Stomach (tissue), 9 donors: ENCODE results near the gene TK2. TPM values are rescaled to one million over a fixed set of nuclear protein-coding genes. Genes with fewer than 3 reads are reported as not detected.

ENCODE experiments used
- DNase-seq, 2 donors: peaks; one replicate each; pipeline versions ENCODE4 v3.0.0 to v3.0.0-alpha.2; 2013 to 2019
- H3K27ac ChIP-seq, 5 donors: fragments of 200-600 bp in 4 of 5; sonication (generic) in 4 of 5; one replicate each; pipeline ENCODE4 v1.5.1; 2013 to 2019; ENCODE audit warnings: mild to moderate bottlenecking in 1 of 5, moderate library complexity in 1 of 5
- H3K27me3 ChIP-seq, 3 donors: fragments of 200-600 bp; sonication (generic); one replicate each; pipeline ENCODE4 v1.5.1; 2017 to 2019; ENCODE audit warnings: mixed run types in 1 of 3
- H3K36me3 ChIP-seq, 4 donors: fragments of 200-600 bp; sonication (generic); 1 replicate in 3 of 4; 2 replicates in 1 of 4; pipeline ENCODE4 v1.5.1; 2016 to 2019
- H3K4me1 ChIP-seq, 4 donors: fragments of 200-600 bp; sonication (generic); one replicate each; pipeline ENCODE4 v1.5.1; 2016 to 2019
- H3K4me3 ChIP-seq, 4 donors: fragments of 200-600 bp; sonication (generic) in 3 of 4; one replicate each; pipeline ENCODE4 v1.5.1; 2016 to 2019; ENCODE audit warnings: mild to moderate bottlenecking in 1 of 4
- H3K9me3 ChIP-seq, 4 donors: fragments of 200-600 bp; sonication (generic); one replicate each; pipeline ENCODE4 v1.5.1; 2016 to 2019
- EP300 ChIP-seq: sonication (generic); formaldehyde crosslinking; IDR thresholded peaks from one replicate; pipeline ENCODE4 v1.6.1; 2017; ENCODE audit warnings: antibody characterized with exemption
- POLR2A ChIP-seq, 4 donors: fragments of 450-650 bp; IDR thresholded peaks; one replicate each; pipeline ENCODE4 v1.6.1; 2016; ENCODE audit warnings: antibody characterized with exemption in 4 of 4, control low read depth in 2 of 4, mild to moderate bottlenecking in 1 of 4, moderate library complexity in 1 of 4
- POLR2AphosphoS5 ChIP-seq, 3 donors: sonication (generic); formaldehyde crosslinking; IDR thresholded peaks; one replicate each; pipeline ENCODE4 v1.6.1; 2016; ENCODE audit warnings: antibody characterized with exemption in 3 of 3
- WGBS, 5 donors: extraction: QIAGEN DNeasy Blood & Tissue Kit in 3 of 5; methylation state at CpG; one replicate each; pipeline versions ENCODE4 v1.1.5 to v1.1.7; 2013 to 2018; 5-methylcytosine and 5-hydroxymethylcytosine counted together
- intact Hi-C: fragments of 100-400 bp; cut with DNase I; formaldehyde crosslinking; loops from one replicate; pipeline ENCODE4 v1.15.1; 2023; ENCODE audit warnings: low total_unique reads
- polyA plus RNA-seq, 3 donors: library from polyadenylated mRNA; stranded (reverse); fragments of 200-250 nt; gene quantifications; one replicate each; pipeline ENCODE4 v1.2.3, GENCODE V29; 2013
- total RNA-seq, 5 donors: library from RNA; depleted of rRNA; stranded (reverse); fragments of >200 nt; gene quantifications; one replicate each; pipeline versions ENCODE4 v1.1.0 to v1.2.3, GENCODE V29; 2014 to 2016
- TF ChIP-seq, protein P1 (sequence below), 7 experiments: fragments of 450-650 bp in 4 of 7; fragments of 200-600 bp in 3 of 7; sonication (generic) in 3 of 7; IDR thresholded peaks; one replicate each; pipeline ENCODE4 v1.5.1; 2016 to 2019; ENCODE audit warnings: antibody characterized with exemption in 7 of 7, control low read depth in 2 of 7, mild to moderate bottlenecking in 1 of 7
- donor health status: healthy with polysubstance abuse.
- donor health status: Bipolar disorder and iron deficiency.
- donor health status: healthy.

Gene TK2
- total and polyA plus RNA-seq, 8 donors: 9.8 to 25.0 (median 14.9) TPM

- DNase-seq: no peak
- Histone ChIP-seq H3K27me3 (peaks cover 0 to 40% (median 11%) of the 10 kb centered on the region in 3 donors), H3K4me3 (no peak overlapping the region), H3K9me3 (no peaks in the 10 kb centered on the region), H3K4me1 (peaks cover 0 to 21% (median 7%) of the 10 kb centered on the region in 4 donors), H3K27ac (no peak overlapping the region), H3K36me3 (no peaks in the 10 kb centered on the region)
- WGBS, 5 donors: 32 to 58% (median 50%) methylated on average over 1 to 2 of the region's 2 CpGs
- intact Hi-C loops: no loop called here
- no peak for TF ChIP-seq POLR2A (IDR thresholded peaks at IDR 0.05)
- TF ChIP-seq, protein P1, sequence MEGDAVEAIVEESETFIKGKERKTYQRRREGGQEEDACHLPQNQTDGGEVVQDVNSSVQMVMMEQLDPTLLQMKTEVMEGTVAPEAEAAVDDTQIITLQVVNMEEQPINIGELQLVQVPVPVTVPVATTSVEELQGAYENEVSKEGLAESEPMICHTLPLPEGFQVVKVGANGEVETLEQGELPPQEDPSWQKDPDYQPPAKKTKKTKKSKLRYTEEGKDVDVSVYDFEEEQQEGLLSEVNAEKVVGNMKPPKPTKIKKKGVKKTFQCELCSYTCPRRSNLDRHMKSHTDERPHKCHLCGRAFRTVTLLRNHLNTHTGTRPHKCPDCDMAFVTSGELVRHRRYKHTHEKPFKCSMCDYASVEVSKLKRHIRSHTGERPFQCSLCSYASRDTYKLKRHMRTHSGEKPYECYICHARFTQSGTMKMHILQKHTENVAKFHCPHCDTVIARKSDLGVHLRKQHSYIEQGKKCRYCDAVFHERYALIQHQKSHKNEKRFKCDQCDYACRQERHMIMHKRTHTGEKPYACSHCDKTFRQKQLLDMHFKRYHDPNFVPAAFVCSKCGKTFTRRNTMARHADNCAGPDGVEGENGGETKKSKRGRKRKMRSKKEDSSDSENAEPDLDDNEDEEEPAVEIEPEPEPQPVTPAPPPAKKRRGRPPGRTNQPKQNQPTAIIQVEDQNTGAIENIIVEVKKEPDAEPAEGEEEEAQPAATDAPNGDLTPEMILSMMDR (IDR thresholded peaks at IDR 0.05): no peak
These were observed 72.8 kb downstream of the TK2 start for GRCh38 chr16:66477028-66477515.

DNA sequence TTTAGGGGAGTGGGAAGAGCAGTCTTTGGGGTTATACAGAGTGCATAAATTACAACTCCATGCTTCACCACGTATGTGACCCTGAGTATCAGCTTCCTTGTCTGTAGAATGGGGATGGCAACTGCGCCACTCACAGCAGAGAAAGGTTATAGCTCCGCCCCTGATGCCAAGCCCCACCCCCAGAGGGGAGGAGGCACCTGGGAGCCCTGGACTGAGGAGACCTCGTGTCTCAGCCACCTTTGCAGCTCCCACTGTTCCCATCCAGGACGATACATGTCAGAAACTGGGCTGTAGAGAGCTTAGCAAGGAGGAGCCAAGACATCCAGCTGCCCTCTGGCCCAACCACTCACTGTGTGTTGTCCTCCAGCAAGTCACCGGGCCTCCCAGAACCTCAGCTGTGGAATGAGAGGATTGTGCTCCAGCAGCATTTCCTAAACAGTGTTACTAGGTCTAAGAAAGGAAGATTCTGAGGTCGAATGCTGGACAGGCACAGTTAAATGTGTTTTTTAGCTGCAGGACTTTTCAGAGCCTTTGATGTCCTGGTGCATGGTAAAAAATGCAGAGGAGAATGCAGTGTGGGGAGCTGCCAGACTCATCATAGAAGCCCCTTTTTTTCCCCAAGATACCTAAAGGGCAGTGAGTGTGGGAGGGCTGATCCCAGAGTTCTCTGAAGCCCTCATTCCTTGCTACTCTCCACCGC is 73.4 kb downstream of the TK2 start:
- peaks cover 0 to 40% (median 11%) of the 10 kb centered on the region in 3 donors for H3K27me3 ChIP-seq
- no peak overlapping the region for H3K4me3 ChIP-seq
- H3K4me1 ChIP-seq: peaks cover 0 to 21% (median 7%) of the 10 kb centered on the region in 4 donors
- H3K9me3 ChIP-seq: no peaks in the 10 kb centered on the region
- TF ChIP-seq, protein P1 (IDR thresholded peaks at IDR 0.05): no peak
- TF ChIP-seq POLR2A (IDR thresholded peaks at IDR 0.05) (no peak), EP300 (no peak), POLR2AphosphoS5 (IDR thresholded peaks at IDR 0.05) (no peak)
- no peak for DNase-seq
- no peaks in the 10 kb centered on the region for H3K36me3 ChIP-seq
- 54 to 68% (median 65%) methylated on average over 5 to 8 of the region's 8 CpGs for WGBS, 5 donors
- intact Hi-C loops: no loop called here
- H3K27ac ChIP-seq: no peak overlapping the region

DNA sequence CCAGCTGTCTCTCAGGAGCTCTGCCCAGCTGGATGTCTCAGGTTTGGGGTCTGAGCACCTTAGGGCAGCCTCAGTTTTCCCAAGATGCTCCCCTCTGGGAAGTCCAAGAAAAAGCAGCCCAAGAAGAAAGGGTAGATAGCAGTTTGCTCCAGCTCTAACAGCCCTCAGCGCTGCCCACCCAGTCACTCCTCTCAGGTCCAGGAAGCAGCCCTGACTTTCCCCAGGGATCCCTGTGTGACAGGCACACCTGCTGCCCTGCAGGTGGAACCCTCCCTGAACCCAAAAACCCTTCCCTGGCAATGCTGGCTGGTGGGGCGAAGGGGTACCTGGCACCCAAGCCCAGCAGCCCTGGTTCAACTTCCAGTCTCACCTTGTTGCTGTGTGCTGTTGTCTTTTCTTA is 74.7 kb downstream of the TK2 start:
- Histone ChIP-seq H3K4me1 (peaks cover 0 to 21% (median 7%) of the 10 kb centered on the region in 4 donors), H3K9me3 (no peaks in the 10 kb centered on the region), H3K36me3 (no peaks in the 10 kb centered on the region), H3K27ac (no peak overlapping the region), H3K4me3 (no peak overlapping the region), H3K27me3 (peaks cover 0 to 40% (median 11%) of the 10 kb centered on the region in 3 donors)
- intact Hi-C loops: no loop called here
- no peak for DNase-seq
- WGBS, 5 donors: 63 to 80% (median 69%) methylated on average over 2 of the region's 2 CpGs
- TF ChIP-seq POLR2AphosphoS5 (IDR thresholded peaks at IDR 0.05): no peak
- no peak for TF ChIP-seq POLR2A (IDR thresholded peaks at IDR 0.05)
- TF ChIP-seq, protein P1 (IDR thresholded peaks at IDR 0.05): no peak
- no peak for TF ChIP-seq EP300

DNA sequence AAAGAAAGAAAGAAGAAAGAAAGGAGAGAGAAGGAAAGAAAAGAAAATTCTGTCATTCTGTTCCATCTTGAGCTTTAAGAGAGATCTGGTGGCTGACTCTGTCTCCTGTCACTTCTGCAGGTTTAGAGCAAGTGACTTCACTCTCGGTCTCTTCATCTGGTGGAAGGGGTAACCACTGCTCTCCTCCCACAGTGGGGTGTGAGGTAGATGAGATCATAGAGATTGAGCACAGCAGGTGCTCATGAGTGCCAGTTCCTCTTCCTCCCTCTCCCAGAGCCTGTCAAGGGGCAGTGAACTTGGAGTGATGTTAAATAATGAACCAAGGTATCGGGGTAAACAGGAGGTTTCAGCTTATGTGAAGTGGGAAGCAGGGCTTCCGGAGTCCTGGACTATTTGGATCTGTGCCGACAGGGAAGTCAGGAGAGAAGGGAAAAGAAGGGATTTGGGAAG is 75.1 kb downstream of the TK2 start:
- 8 to 24% (median 14%) methylated on average over 4 of the region's 4 CpGs for WGBS, 5 donors
- peak in 1 of 2 donors; percentile 62 for DNase-seq
- intact Hi-C loops: no loop called here
- Histone ChIP-seq H3K27ac (no peak overlapping the region), H3K9me3 (no peaks in the 10 kb centered on the region), H3K4me1 (peaks cover 0 to 21% (median 7%) of the 10 kb centered on the region in 4 donors), H3K27me3 (peaks cover 0 to 42% (median 11%) of the 10 kb centered on the region in 3 donors), H3K4me3 (no peak overlapping the region), H3K36me3 (no peaks in the 10 kb centered on the region)
- TF ChIP-seq, protein P1 (IDR thresholded peaks at IDR 0.05): no peak
- TF ChIP-seq POLR2AphosphoS5 (IDR thresholded peaks at IDR 0.05) (no peak), POLR2A (IDR thresholded peaks at IDR 0.05) (no peak), EP300 (no peak)
